H1 (cell line): ENCODE results near the gene ASS1.

Source experiments
- BACH1 ChIP-seq: IDR thresholded peaks from 2 replicates; pipeline ENCODE4 v1.6.1; 2012; ENCODE audit warnings: low read length, improper control_type of control experiment
- EP300 ChIP-seq, 2 experiments: IDR thresholded peaks; 1 replicate in 1 of 2; 2 replicates in 1 of 2; pipeline ENCODE4 v1.6.1; 2011 to 2012; ENCODE audit warnings: low read depth in 2 of 2, low read length in 2 of 2, mild to moderate bottlenecking in 2 of 2, borderline replicate concordance in 1 of 2, inconsistent platforms in 1 of 2, moderate library complexity in 1 of 2
- EZH2 ChIP-seq: fragments of 200-600 bp; sonication (generic); IDR thresholded peaks from 2 replicates; pipeline ENCODE4 v1.7.1; 2012; ENCODE audit warnings: low read depth, mild to moderate bottlenecking, moderate library complexity, low read length, inconsistent platforms; ENCODE audit not compliant: severe bottlenecking
- JUN ChIP-seq: IDR thresholded peaks from 2 replicates; pipeline ENCODE4 v1.6.1; 2011; ENCODE audit warnings: low read depth, mild to moderate bottlenecking, improper control_type of control experiment, low read length
- MAFK ChIP-seq: IDR thresholded peaks from 2 replicates; pipeline ENCODE4 v1.6.1; 2012; ENCODE audit warnings: low read depth, mild to moderate bottlenecking, improper control_type of control experiment, low read length
- NRF1 ChIP-seq: IDR thresholded peaks from 2 replicates; pipeline ENCODE4 v1.6.1; 2011; ENCODE audit warnings: mild to moderate bottlenecking, low read depth, low read length, improper control_type of control experiment
- POLR2A ChIP-seq, 2 experiments: IDR thresholded peaks; 1 replicate in 1 of 2; 2 replicates in 1 of 2; pipeline ENCODE4 v1.6.1; 2011; ENCODE audit warnings: low read depth in 2 of 2, low read length in 2 of 2, mild to moderate bottlenecking in 2 of 2; ENCODE audit errors: control extremely low read depth in 1 of 2
- SIN3A ChIP-seq, 2 experiments: IDR thresholded peaks in 1 of 2; conservative IDR thresholded peaks in 1 of 2; 2 replicates each; pipeline ENCODE4 v1.6.1; 2011 to 2012; ENCODE audit warnings: low read length in 2 of 2, improper control_type of control experiment in 1 of 2, low read depth in 1 of 2, mild to moderate bottlenecking in 1 of 2
- SIX5 ChIP-seq: IDR thresholded peaks from 2 replicates; pipeline ENCODE4 v1.6.1; 2011; ENCODE audit warnings: mild to moderate bottlenecking, low read depth, low read length
- SP1 ChIP-seq: IDR thresholded peaks from 2 replicates; pipeline ENCODE4 v1.6.1; 2011; ENCODE audit warnings: low read depth, low read length
- TAF1 ChIP-seq: IDR thresholded peaks from 2 replicates; pipeline ENCODE4 v1.6.1; 2011; ENCODE audit warnings: mild to moderate bottlenecking, low read depth, low read length
- TF ChIP-seq, protein P1 (sequence below), 3 experiments: IDR thresholded peaks; 1 replicate in 2 of 3; 2 replicates in 1 of 3; pipeline versions ENCODE4 v1.5.1 to v1.6.1; 2011; ENCODE audit warnings: low read length in 3 of 3, mild to moderate bottlenecking in 3 of 3, inconsistent platforms in 2 of 3, low read depth in 1 of 3, moderate library complexity in 1 of 3; ENCODE audit not compliant: insufficient read depth in 1 of 3; ENCODE audit errors: control extremely low read depth in 1 of 3
- TF ChIP-seq, protein P2 (sequence below): IDR thresholded peaks from 2 replicates; pipeline ENCODE4 v1.6.1; 2011; ENCODE audit warnings: low read depth, mild to moderate bottlenecking, low read length; ENCODE audit not compliant: insufficient read depth
- TF ChIP-seq, protein P3 (sequence below): IDR thresholded peaks from 2 replicates; pipeline ENCODE4 v1.6.1; 2011; ENCODE audit warnings: low read length, improper control_type of control experiment

DNA sequence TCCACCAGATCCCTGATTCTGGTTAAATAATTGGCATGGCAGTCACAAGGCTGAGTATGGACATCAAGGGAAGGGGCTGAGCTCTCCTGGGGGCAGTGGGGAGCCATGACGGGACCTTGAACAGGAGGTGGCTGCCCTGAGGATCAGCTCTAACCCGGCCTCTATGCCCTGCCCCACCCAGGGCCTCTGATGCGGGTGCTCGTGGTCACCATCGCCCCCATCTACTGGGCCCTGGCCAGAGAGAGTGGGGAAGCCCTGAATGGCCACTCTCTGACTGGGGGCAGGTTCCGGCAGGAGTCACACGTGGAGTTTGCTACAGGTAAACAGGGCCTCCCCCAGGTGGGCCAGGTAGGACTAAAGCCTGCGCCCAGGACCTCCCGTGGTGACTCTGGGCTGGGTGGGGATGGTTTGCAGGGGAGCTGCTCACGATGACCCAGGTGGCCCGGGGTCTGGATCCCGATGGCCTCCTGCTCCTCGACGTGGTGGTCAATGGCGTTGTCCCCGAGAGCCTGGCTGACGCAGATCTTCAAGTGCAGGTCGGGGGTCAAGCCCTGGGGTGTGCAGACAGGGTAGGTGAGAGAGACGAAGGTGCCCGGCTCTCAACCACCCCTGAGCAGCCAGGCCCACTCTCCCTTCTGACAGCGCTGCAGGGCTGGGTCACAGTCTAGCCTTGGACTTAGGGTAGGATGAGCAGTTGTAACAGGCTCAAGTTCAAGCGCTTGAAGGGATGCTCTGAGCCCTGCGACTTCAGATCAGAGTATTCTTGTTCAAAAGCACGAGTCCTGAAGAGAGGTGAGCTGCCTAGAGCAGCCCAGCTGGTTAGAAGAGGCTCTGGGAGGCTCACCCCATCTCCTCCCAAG lies 19.9 kb upstream of the ASS1 start:
- TF ChIP-seq, protein P1, sequence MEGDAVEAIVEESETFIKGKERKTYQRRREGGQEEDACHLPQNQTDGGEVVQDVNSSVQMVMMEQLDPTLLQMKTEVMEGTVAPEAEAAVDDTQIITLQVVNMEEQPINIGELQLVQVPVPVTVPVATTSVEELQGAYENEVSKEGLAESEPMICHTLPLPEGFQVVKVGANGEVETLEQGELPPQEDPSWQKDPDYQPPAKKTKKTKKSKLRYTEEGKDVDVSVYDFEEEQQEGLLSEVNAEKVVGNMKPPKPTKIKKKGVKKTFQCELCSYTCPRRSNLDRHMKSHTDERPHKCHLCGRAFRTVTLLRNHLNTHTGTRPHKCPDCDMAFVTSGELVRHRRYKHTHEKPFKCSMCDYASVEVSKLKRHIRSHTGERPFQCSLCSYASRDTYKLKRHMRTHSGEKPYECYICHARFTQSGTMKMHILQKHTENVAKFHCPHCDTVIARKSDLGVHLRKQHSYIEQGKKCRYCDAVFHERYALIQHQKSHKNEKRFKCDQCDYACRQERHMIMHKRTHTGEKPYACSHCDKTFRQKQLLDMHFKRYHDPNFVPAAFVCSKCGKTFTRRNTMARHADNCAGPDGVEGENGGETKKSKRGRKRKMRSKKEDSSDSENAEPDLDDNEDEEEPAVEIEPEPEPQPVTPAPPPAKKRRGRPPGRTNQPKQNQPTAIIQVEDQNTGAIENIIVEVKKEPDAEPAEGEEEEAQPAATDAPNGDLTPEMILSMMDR (IDR thresholded peaks at IDR 0.05; ENCODE audit: control extremely low read depth in 1 of 3, insufficient read depth in 1 of 3, low read depth in 1 of 3, low read length in 3 of 3), result no peak
- TF ChIP-seq SIX5 (no peak), EP300 (IDR thresholded peaks at IDR 0.05; ENCODE audit: borderline replicate concordance in 1 of 2, low read depth in 2 of 2, low read length in 2 of 2) (no peak), SIN3A (conservative IDR thresholded peaks at IDR 0.05 in 1 of 2, IDR thresholded peaks at IDR 0.05 in 1 of 2; ENCODE audit: low read depth in 1 of 2, low read length in 2 of 2) (no peak), POLR2A (IDR thresholded peaks at IDR 0.05; ENCODE audit: control extremely low read depth in 1 of 2, low read depth in 2 of 2, low read length in 2 of 2) (no peak), MAFK (no peak), TAF1 (no peak), BACH1 (no peak), JUN (no peak), EZH2 (no peak), SP1 (no peak), NRF1 (no peak)
- TF ChIP-seq, protein P2, sequence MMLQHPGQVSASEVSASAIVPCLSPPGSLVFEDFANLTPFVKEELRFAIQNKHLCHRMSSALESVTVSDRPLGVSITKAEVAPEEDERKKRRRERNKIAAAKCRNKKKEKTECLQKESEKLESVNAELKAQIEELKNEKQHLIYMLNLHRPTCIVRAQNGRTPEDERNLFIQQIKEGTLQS, result no peak
- TF ChIP-seq, protein P3, sequence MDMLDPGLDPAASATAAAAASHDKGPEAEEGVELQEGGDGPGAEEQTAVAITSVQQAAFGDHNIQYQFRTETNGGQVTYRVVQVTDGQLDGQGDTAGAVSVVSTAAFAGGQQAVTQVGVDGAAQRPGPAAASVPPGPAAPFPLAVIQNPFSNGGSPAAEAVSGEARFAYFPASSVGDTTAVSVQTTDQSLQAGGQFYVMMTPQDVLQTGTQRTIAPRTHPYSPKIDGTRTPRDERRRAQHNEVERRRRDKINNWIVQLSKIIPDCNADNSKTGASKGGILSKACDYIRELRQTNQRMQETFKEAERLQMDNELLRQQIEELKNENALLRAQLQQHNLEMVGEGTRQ, result no peak
